Prostate gland (tissue), 2 donors: Measurements from ENCODE around the gene TMEM14B. TPM values are rescaled to one million over a fixed set of nuclear protein-coding genes. Genes with fewer than 3 reads are reported as not detected.
"Not testable (repeated sequence)": the region's sequence is repeated elsewhere in the genome, so short reads cannot be mapped to it uniquely, and the experiment has no call there.

Source experiments
- DNase-seq: peaks from one replicate; pipeline ENCODE4 v3.0.0-alpha.2; 2019; ENCODE audit warnings: low spot score
- H3K27ac ChIP-seq, 2 donors: fragments of 200-600 bp; sonication (generic); 2 replicates each; pipeline ENCODE4 v1.5.1; 2017 to 2019
- H3K27me3 ChIP-seq: fragments of 200-600 bp; sonication (generic); replicated peaks from 2 replicates; pipeline ENCODE4 v1.5.1; 2019; ENCODE audit not compliant: insufficient read depth
- H3K36me3 ChIP-seq, 2 donors: fragments of 200-600 bp; sonication (generic); 1 replicate in 1 of 2; 2 replicates in 1 of 2; pipeline versions ENCODE4 v1.5.1 to v1.8.1; 2017 to 2019
- H3K4me1 ChIP-seq: fragments of 200-600 bp; sonication (generic); replicated peaks from 2 replicates; pipeline ENCODE4 v1.5.1; 2019
- H3K4me3 ChIP-seq, 2 donors: fragments of 200-600 bp; sonication (generic); 2 replicates each; pipeline ENCODE4 v1.5.1; 2017 to 2019
- H3K9me3 ChIP-seq: fragments of 200-600 bp; sonication (generic); 2 replicates; pipeline ENCODE4 v1.5.1; 2017
- CTCF ChIP-seq, 4 experiments: fragments of 200-600 bp in 2 of 4; fragments of 450-650 bp in 2 of 4; sonication (generic) in 2 of 4; IDR thresholded peaks; 1 replicate in 3 of 4; 2 replicates in 1 of 4; pipeline ENCODE4 v1.5.1; 2016 to 2019; ENCODE audit warnings: antibody characterized with exemption in 4 of 4, mild to moderate bottlenecking in 2 of 4, moderate library complexity in 2 of 4
- POLR2A ChIP-seq: fragments of 450-650 bp; IDR thresholded peaks from one replicate; pipeline ENCODE4 v1.6.1; 2016; ENCODE audit warnings: antibody characterized with exemption, mild to moderate bottlenecking
- POLR2AphosphoS5 ChIP-seq: sonication (generic); formaldehyde crosslinking; IDR thresholded peaks from one replicate; pipeline ENCODE4 v1.6.1; 2017; ENCODE audit warnings: antibody characterized with exemption
- WGBS: methylation state at CpG from one replicate; pipeline ENCODE4 v1.1.5; 2018; 5-methylcytosine and 5-hydroxymethylcytosine counted together
- intact Hi-C: fragments of 100-400 bp; cut with DNase I; formaldehyde crosslinking; loops from one replicate; pipeline ENCODE4 v1.14.2; 2022
- total RNA-seq, 2 donors: library from RNA; depleted of rRNA; stranded (reverse); fragments of >200 nt; gene quantifications; one replicate each; pipeline ENCODE4 v1.1.0, GENCODE V29; 2016

TMEM14B gene
- total RNA-seq, 2 donors from 2014 or later: 81.1 to 165 TPM

- DNase-seq: no peak
- Histone ChIP-seq H3K27me3 (no peaks in the 10 kb centered on the region), H3K27ac (no peak overlapping the region), H3K9me3 (no peaks in the 10 kb centered on the region), H3K4me3 (no peak overlapping the region), H3K4me1 (peaks cover 14% of the 10 kb centered on the region), H3K36me3 (no peaks in the 10 kb centered on the region)
- TF ChIP-seq POLR2A (no peak), POLR2AphosphoS5 (no peak), CTCF (IDR thresholded peaks at IDR 0.05) (no peak)
- 82% methylated on average over 5 of the region's 5 CpGs for WGBS
- intact Hi-C loops: loop anchor here (10.0 kb wide), 1 partner anchor 230 kb away; no protein-coding TSS in a partner anchor
Measured at GRCh38 chr6:10745116-10745515, 2.5 kb upstream of the TMEM14B start.

- intact Hi-C loops: loop anchor here (2.0 to 10.0 kb wide), 2 partner anchors 24 to 232 kb away; partner anchors contain the start of gene TMEM14C
- H3K36me3 ChIP-seq: no peaks in the 10 kb centered on the region
- H3K27me3 ChIP-seq: no peaks in the 10 kb centered on the region
- no peak for TF ChIP-seq POLR2A
- TF ChIP-seq CTCF (IDR thresholded peaks at IDR 0.05): no peak
- no peak for TF ChIP-seq POLR2AphosphoS5
- WGBS: 23% methylated on average over 9 of the region's 9 CpGs
- DNase-seq: no peak
- peak overlapping the region; percentile 55 to 64 for H3K4me3 ChIP-seq
- peak overlapping the region; percentile 74 to 80 for H3K27ac ChIP-seq
- no peaks in the 10 kb centered on the region for H3K9me3 ChIP-seq
- H3K4me1 ChIP-seq: peaks cover 14% of the 10 kb centered on the region
Measured at GRCh38 chr6:10746915-10747250, 722 bp upstream of the TMEM14B start.

- Histone ChIP-seq H3K27ac (no peak overlapping the region), H3K27me3 (no peaks in the 10 kb centered on the region), H3K9me3 (no peaks in the 10 kb centered on the region), H3K4me1 (peaks cover 14% of the 10 kb centered on the region), H3K36me3 (no peaks in the 10 kb centered on the region), H3K4me3 (no peak overlapping the region)
- TF ChIP-seq CTCF (IDR thresholded peaks at IDR 0.05) (no peak), POLR2A (no peak), POLR2AphosphoS5 (no peak)
- intact Hi-C loops: loop anchor here (10.0 kb wide), 1 partner anchor 235 kb away; no protein-coding TSS in a partner anchor
- DNase-seq: no peak
- WGBS: 51% methylated on average over 2 of the region's 2 CpGs
Measured at GRCh38 chr6:10749734-10750133, 2.1 kb downstream of the TMEM14B start.

- H3K36me3 ChIP-seq, H3K9me3 ChIP-seq, H3K4me3 ChIP-seq, H3K27me3 ChIP-seq, intact Hi-C loops, DNase-seq, H3K27ac ChIP-seq: not testable (repeated sequence)
- H3K4me1 ChIP-seq: peaks cover 14% of the 10 kb centered on the region
- 82% methylated on average over 6 of the region's 6 CpGs for WGBS
Measured at GRCh38 chr6:10750568-10750967, 3.0 kb downstream of the TMEM14B start.

GRCh38 chr6:10751757-10752156, 4.2 kb downstream of the TMEM14B start:
- H3K4me3 ChIP-seq, DNase-seq: not testable (repeated sequence)
- 85% methylated on average over 5 of the region's 5 CpGs for WGBS

GRCh38 chr6:10756085-10756484, 8.5 kb downstream of the TMEM14B start:
- no peaks in the 10 kb centered on the region for H3K4me1 ChIP-seq
- H3K9me3 ChIP-seq: no peaks in the 10 kb centered on the region
- H3K27ac ChIP-seq: no peak overlapping the region
- intact Hi-C loops: no loop called here
- WGBS: 100% methylated on average over 1 of the region's 1 CpG
- H3K4me3 ChIP-seq: no peak overlapping the region
- H3K27me3 ChIP-seq: no peaks in the 10 kb centered on the region
- no peak for DNase-seq
- TF ChIP-seq POLR2A (no peak), CTCF (IDR thresholded peaks at IDR 0.05) (no peak), POLR2AphosphoS5 (no peak)
- H3K36me3 ChIP-seq: no peaks in the 10 kb centered on the region

More at GRCh38 chr6:10751757-10752156, 4.2 kb downstream of the TMEM14B start:
- H3K4me1 ChIP-seq: peaks cover 14% of the 10 kb centered on the region
- H3K27ac ChIP-seq, H3K27me3 ChIP-seq, intact Hi-C loops, H3K36me3 ChIP-seq, H3K9me3 ChIP-seq: not testable (repeated sequence)
